GOT3 (cell line): ENCODE data around the gene APEX2.
"Not testable (repeated sequence)": the region's sequence is repeated elsewhere in the genome, so short reads cannot be mapped to it uniquely, and the experiment has no call there.

Experiments
- DNase-seq: peaks from one replicate; lab custom pipeline; 2025; ENCODE audit warnings: mixed read lengths; lab: John Stamatoyannopoulos, UW

The APEX2 gene

GRCh38 chrX:54999717-55000598, at the start of gene APEX2:
Gene APEX2 (plus strand): TSS chrX:55000363. CDS start chrX:55000423, 60 bp downstream.
- peak; percentile 74 for DNase-seq

- DNase-seq, result no peak
Measured at GRCh38 chrX:54950730-54951375, 49.3 kb upstream of the APEX2 start.

- DNase-seq, result no peak
Measured at GRCh38 chrX:54961750-54962149, 38.4 kb upstream of the APEX2 start.

GRCh38 chrX:54964766-54965497, 35.2 kb upstream of the APEX2 start:
- DNase-seq, result no peak

- DNase-seq, result no peak
Measured at GRCh38 chrX:54977387-54977786, 22.8 kb upstream of the APEX2 start.

GRCh38 chrX:54978448-54978847, 21.7 kb upstream of the APEX2 start:
- DNase-seq, result no peak

- no peak for DNase-seq
Measured at GRCh38 chrX:54979432-54979831, 20.7 kb upstream of the APEX2 start.

GRCh38 chrX:54980334-54980733, 19.8 kb upstream of the APEX2 start:
- no peak for DNase-seq

- not testable (repeated sequence) for DNase-seq
Measured at GRCh38 chrX:54983306-54983705, 16.9 kb upstream of the APEX2 start.

- no peak for DNase-seq
Measured at GRCh38 chrX:54991706-54992105, 8.5 kb upstream of the APEX2 start.

- no peak for DNase-seq
Measured at GRCh38 chrX:54992911-54993622, 7.1 kb upstream of the APEX2 start.

- no peak for DNase-seq
Measured at GRCh38 chrX:54994099-54994498, 6.1 kb upstream of the APEX2 start, which contains the start of gene PFKFB1. Gene PFKFB1 (minus strand): TSS chrX:54994188. CDS start chrX:54994007, 181 bp downstream.

GRCh38 chrX:54994668-54995351, 5.4 kb upstream of the APEX2 start:
- DNase-seq, result no peak

GRCh38 chrX:54995621-54996020, 4.5 kb upstream of the APEX2 start:
- no peak for DNase-seq

GRCh38 chrX:55004231-55004630, 4.1 kb downstream of the APEX2 start:
- no peak for DNase-seq

- DNase-seq, result no peak
Measured at GRCh38 chrX:55005256-55005655, 5.1 kb downstream of the APEX2 start.

GRCh38 chrX:55006827-55007621, 6.9 kb downstream of the APEX2 start:
- DNase-seq, result no peak

- DNase-seq, result no peak
Measured at GRCh38 chrX:55007656-55008055, 7.5 kb downstream of the APEX2 start.

- DNase-seq, result no peak
Measured at GRCh38 chrX:55008571-55009358, 8.6 kb downstream of the APEX2 start.

GRCh38 chrX:55011294-55011693, 11.1 kb downstream of the APEX2 start:
- DNase-seq, result no peak
